H9 (cell line): ENCODE results near the gene SHANK1. TPM values are rescaled to one million over a fixed set of nuclear protein-coding genes. Genes with fewer than 3 reads are reported as not detected.

Experiments used
- DNase-seq: peaks from one replicate; pipeline ENCODE4 v3.0.0-alpha.2; 2017
- H2AFZ ChIP-seq: one replicate; pipeline ENCODE4 v1.6.1; 2013; ENCODE audit warnings: mild to moderate bottlenecking, low read length, control low read depth, moderate library complexity
- H2AK5ac ChIP-seq: 2 replicates; pipeline ENCODE4 v1.6.1; 2013; ENCODE audit warnings: low read length, control low read depth, mixed read lengths; ENCODE audit not compliant: insufficient read length
- H2BK120ac ChIP-seq: one replicate; pipeline ENCODE4 v1.6.1; 2013; ENCODE audit warnings: low read depth, mild to moderate bottlenecking, low read length, control low read depth, inconsistent platforms; ENCODE audit not compliant: poor library complexity, severe bottlenecking
- H2BK12ac ChIP-seq: 2 replicates; pipeline ENCODE4 v1.6.1; 2013; ENCODE audit warnings: low read length, control low read depth, mixed read lengths, low read depth; ENCODE audit not compliant: insufficient read length
- H2BK15ac ChIP-seq: 2 replicates; pipeline ENCODE4 v1.6.1; 2013; ENCODE audit warnings: low read depth, low read length, control low read depth
- H2BK20ac ChIP-seq: one replicate; pipeline ENCODE4 v1.6.1; 2013; ENCODE audit warnings: low read depth, mild to moderate bottlenecking, low read length, control low read depth, inconsistent platforms; ENCODE audit not compliant: poor library complexity, severe bottlenecking
- H2BK5ac ChIP-seq: 2 replicates; pipeline ENCODE4 v1.6.1; 2013; ENCODE audit warnings: low read length, control low read depth, mixed read lengths; ENCODE audit not compliant: insufficient read length
- H3K14ac ChIP-seq: 2 replicates; pipeline ENCODE4 v1.6.1; 2013; ENCODE audit warnings: low read length, control low read depth; ENCODE audit not compliant: insufficient read depth
- H3K18ac ChIP-seq: 2 replicates; pipeline ENCODE4 v1.6.1; 2013; ENCODE audit warnings: low read depth, mild to moderate bottlenecking, mixed read lengths, low read length, control low read depth; ENCODE audit not compliant: insufficient read length
- H3K23ac ChIP-seq: 2 replicates; pipeline ENCODE4 v1.6.1; 2013; ENCODE audit warnings: low read length, control low read depth, mixed read lengths, low read depth; ENCODE audit not compliant: insufficient read length
- H3K23me2 ChIP-seq: 2 replicates; pipeline ENCODE4 v1.6.1; 2013; ENCODE audit warnings: low read depth, mild to moderate bottlenecking, mixed read lengths, low read length, control low read depth; ENCODE audit not compliant: insufficient read length, poor library complexity, severe bottlenecking
- H3K27ac ChIP-seq: 2 replicates; pipeline ENCODE4 v1.5.1; 2013; ENCODE audit warnings: low read length, control low read depth, mixed read lengths, low read depth; ENCODE audit not compliant: insufficient read length
- H3K27me3 ChIP-seq: 2 replicates; pipeline ENCODE4 v1.6.1; 2013; ENCODE audit warnings: low read length, control low read depth, inconsistent platforms; ENCODE audit not compliant: insufficient read depth
- H3K4ac ChIP-seq: 2 replicates; pipeline ENCODE4 v1.6.1; 2013; ENCODE audit warnings: low read depth, mild to moderate bottlenecking, control low read depth, inconsistent platforms, low read length, moderate library complexity
- H3K4me1 ChIP-seq: 2 replicates; pipeline ENCODE4 v1.6.1; 2013; ENCODE audit warnings: low read length, control low read depth, inconsistent platforms; ENCODE audit not compliant: insufficient read depth
- H3K4me2 ChIP-seq: 2 replicates; pipeline ENCODE4 v1.6.1; 2013; ENCODE audit warnings: low read length, control low read depth, mixed read lengths; ENCODE audit not compliant: insufficient read length, insufficient read depth
- H3K56ac ChIP-seq: 2 replicates; pipeline ENCODE4 v1.6.1; 2013; ENCODE audit warnings: low read depth, mild to moderate bottlenecking, mixed read lengths, low read length, control low read depth; ENCODE audit not compliant: insufficient read length
- H3K79me1 ChIP-seq: 2 replicates; pipeline ENCODE4 v1.6.1; 2013; ENCODE audit warnings: low read depth, mild to moderate bottlenecking, moderate library complexity, low read length, control low read depth, inconsistent platforms; ENCODE audit not compliant: insufficient read depth, poor library complexity, severe bottlenecking
- H3K79me2 ChIP-seq: 2 replicates; pipeline ENCODE4 v1.6.1; 2013; ENCODE audit warnings: low read length, control low read depth, inconsistent platforms; ENCODE audit not compliant: insufficient read depth
- H3K9ac ChIP-seq: 2 replicates; pipeline ENCODE4 v1.6.1; 2013; ENCODE audit warnings: low read length, control low read depth, mixed read lengths; ENCODE audit not compliant: insufficient read length; ENCODE audit errors: extremely low read depth
- H3K9me3 ChIP-seq: one replicate; pipeline ENCODE4 v1.6.1; 2013; ENCODE audit warnings: low read depth, low read length, inconsistent platforms; ENCODE audit not compliant: control insufficient read depth
- H3T11ph ChIP-seq: one replicate; pipeline ENCODE4 v1.6.1; 2013; ENCODE audit warnings: mild to moderate bottlenecking, low read length, control low read depth, inconsistent platforms
- H4K20me1 ChIP-seq: one replicate; pipeline ENCODE4 v1.6.1; 2013; ENCODE audit not compliant: control insufficient read depth, insufficient read length, insufficient read depth
- H4K5ac ChIP-seq: 2 replicates; pipeline ENCODE4 v1.6.1; 2013; ENCODE audit warnings: low read depth, mild to moderate bottlenecking, mixed read lengths, low read length, control low read depth; ENCODE audit not compliant: insufficient read length
- H4K8ac ChIP-seq: replicated peaks from 2 replicates; pipeline ENCODE4 v1.6.1; 2013; ENCODE audit warnings: low read length, control low read depth, mixed read lengths, low read depth; ENCODE audit not compliant: insufficient read length
- H4K91ac ChIP-seq: 2 replicates; pipeline ENCODE4 v1.6.1; 2013; ENCODE audit warnings: low read depth, mild to moderate bottlenecking, moderate library complexity, mixed read lengths, low read length, control low read depth; ENCODE audit not compliant: insufficient read length
- H3K27ac Mint-ChIP-seq, 3 experiments: 2 replicates in 2 of 3; 3 replicates in 1 of 3; pipeline ENCODE4 v1.8.0; 2020 to 2021; ENCODE audit warnings: mixed read lengths in 3 of 3, mild to moderate bottlenecking in 1 of 3, moderate library complexity in 1 of 3
- H3K27me3 Mint-ChIP-seq: 2 replicates; pipeline ENCODE4 v1.8.0; 2021; ENCODE audit warnings: low read depth, mild to moderate bottlenecking, moderate library complexity, mixed read lengths
- H3K36me3 Mint-ChIP-seq, 3 experiments: 2 replicates in 2 of 3; 3 replicates in 1 of 3; pipeline ENCODE4 v1.8.0; 2020 to 2021; ENCODE audit warnings: low read depth in 3 of 3, mixed read lengths in 3 of 3; ENCODE audit not compliant: insufficient read depth in 1 of 3
- H3K4me1 Mint-ChIP-seq, 2 experiments: 2 replicates each; pipeline ENCODE4 v1.8.0; 2020; ENCODE audit warnings: mixed read lengths in 2 of 2
- H3K4me3 Mint-ChIP-seq, 2 experiments: 2 replicates in 1 of 2; 3 replicates in 1 of 2; pipeline ENCODE4 v1.8.0; 2020 to 2021; ENCODE audit warnings: mild to moderate bottlenecking in 2 of 2, mixed read lengths in 2 of 2, moderate library complexity in 1 of 2
- H3K9me3 Mint-ChIP-seq, 2 experiments: 2 replicates in 1 of 2; 3 replicates in 1 of 2; pipeline ENCODE4 v1.8.0; 2020; ENCODE audit warnings: mild to moderate bottlenecking in 2 of 2, mixed read lengths in 2 of 2, moderate library complexity in 1 of 2
- WGBS: extraction: QIAGEN DNeasy Blood & Tissue Kit; methylation state at CpG from one replicate; pipeline ENCODE4 v1.1.7; 2013; ENCODE audit warnings: missing lambda C conversion rate, low lambda C conversion rate, mixed read lengths; ENCODE audit not compliant: insufficient read length; ENCODE audit errors: extremely low coverage; 5-methylcytosine and 5-hydroxymethylcytosine counted together
- total RNA-seq: library from RNA; stranded (reverse); gene quantifications from 2 replicates; pipeline ENCODE4 v1.2.1, GENCODE V29; 2021
- TF ChIP-seq, protein P1 (sequence below): fragments of 200-600 bp; sonication (generic); conservative IDR thresholded peaks from 3 replicates; pipeline ENCODE4 v1.8.0; 2021; ENCODE audit warnings: antibody characterized with exemption, mild to moderate bottlenecking

The SHANK1 gene
- total RNA-seq, 1 experiment from 2014 or later, result 1.7 TPM

DNA sequence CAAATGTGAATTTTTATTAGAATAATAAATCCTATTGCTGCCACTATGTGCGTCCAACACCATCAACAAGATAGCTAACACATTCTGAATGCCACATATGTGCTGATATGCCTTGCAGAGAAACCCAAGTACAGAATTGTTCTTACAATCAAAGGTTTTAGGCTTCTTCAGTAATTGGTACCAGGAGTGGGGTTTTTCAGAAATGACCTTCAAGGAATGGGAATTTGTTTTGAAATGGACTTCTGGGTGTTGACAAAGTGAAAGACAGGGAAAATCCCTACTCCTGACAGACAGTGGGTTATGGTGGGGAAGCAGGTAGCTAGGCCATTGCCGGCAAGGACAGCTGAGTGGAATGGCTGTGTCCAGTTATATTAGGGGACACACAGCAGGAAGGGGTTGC lies 85.6 kb downstream of the SHANK1 start:
- Histone ChIP-seq H4K91ac (no peak overlapping the region), H3K18ac (no peak overlapping the region), H2AK5ac (no peak overlapping the region), H3K4me2 (no peak overlapping the region), H4K20me1 (no peaks in the 10 kb centered on the region), H3K56ac (no peak overlapping the region), H3K79me2 (no peaks in the 10 kb centered on the region), H3K23me2 (peaks cover 2% of the 10 kb centered on the region), H3K27ac (no peak overlapping the region), H4K5ac (no peak overlapping the region), H2AFZ (no peak overlapping the region), H3T11ph (no peak overlapping the region), H2BK15ac (no peak overlapping the region), H3K9me3 (peaks cover 18% of the 10 kb centered on the region), H3K27me3 (peaks cover 6% of the 10 kb centered on the region; the same call in 1 of the 2 replicates), H2BK20ac (no peak overlapping the region), H3K79me1 (no peaks in the 10 kb centered on the region), H3K14ac (no peak overlapping the region), H2BK5ac (no peak overlapping the region), H3K4me1 (no peaks in the 10 kb centered on the region), H3K23ac (no peak overlapping the region), H3K4ac (no peak overlapping the region), H4K8ac (no peak overlapping the region), H2BK12ac (no peak overlapping the region), H3K9ac (no peak overlapping the region), H2BK120ac (no peak overlapping the region)
- Mint-ChIP-seq H3K36me3 (peaks cover 9 to 29% (median 22%) of the 10 kb centered on the region in 3 experiments; a peak in 6 of 7 replicates), H3K27me3 (peaks cover 55% of the 10 kb centered on the region), H3K9me3 (peaks cover 30 to 31% of the 10 kb centered on the region in 2 experiments), H3K4me1 (peaks cover 8 to 14% of the 10 kb centered on the region in 2 experiments), H3K4me3 (no peak overlapping the region), H3K27ac (no peak overlapping the region)
- no peak for DNase-seq
- WGBS, result no CpG with 5 or more reads among the region's 2 CpGs
- TF ChIP-seq, protein P1, sequence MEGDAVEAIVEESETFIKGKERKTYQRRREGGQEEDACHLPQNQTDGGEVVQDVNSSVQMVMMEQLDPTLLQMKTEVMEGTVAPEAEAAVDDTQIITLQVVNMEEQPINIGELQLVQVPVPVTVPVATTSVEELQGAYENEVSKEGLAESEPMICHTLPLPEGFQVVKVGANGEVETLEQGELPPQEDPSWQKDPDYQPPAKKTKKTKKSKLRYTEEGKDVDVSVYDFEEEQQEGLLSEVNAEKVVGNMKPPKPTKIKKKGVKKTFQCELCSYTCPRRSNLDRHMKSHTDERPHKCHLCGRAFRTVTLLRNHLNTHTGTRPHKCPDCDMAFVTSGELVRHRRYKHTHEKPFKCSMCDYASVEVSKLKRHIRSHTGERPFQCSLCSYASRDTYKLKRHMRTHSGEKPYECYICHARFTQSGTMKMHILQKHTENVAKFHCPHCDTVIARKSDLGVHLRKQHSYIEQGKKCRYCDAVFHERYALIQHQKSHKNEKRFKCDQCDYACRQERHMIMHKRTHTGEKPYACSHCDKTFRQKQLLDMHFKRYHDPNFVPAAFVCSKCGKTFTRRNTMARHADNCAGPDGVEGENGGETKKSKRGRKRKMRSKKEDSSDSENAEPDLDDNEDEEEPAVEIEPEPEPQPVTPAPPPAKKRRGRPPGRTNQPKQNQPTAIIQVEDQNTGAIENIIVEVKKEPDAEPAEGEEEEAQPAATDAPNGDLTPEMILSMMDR, result no peak
